SK-N-SH treated with all-trans-retinoic acid at 6 μM for 48 hours (cell line): ENCODE data around the gene ADAMTS17.

Experiments
- CSDC2 ChIP-seq: fragments of 250-450 bp; sonication (Bioruptor Pico); IDR thresholded peaks from 2 replicates; pipeline ENCODE4 v1.5.0; 2020; ENCODE audit warnings: mild to moderate bottlenecking, moderate library complexity
- PPARA ChIP-seq: fragments of 250-450 bp; sonication (Bioruptor Pico); IDR thresholded peaks from 2 replicates; pipeline ENCODE4 v1.5.0; 2020; ENCODE audit warnings: mild to moderate bottlenecking, borderline replicate concordance
- RARB ChIP-seq: fragments of 250-450 bp; sonication (Bioruptor Pico); IDR thresholded peaks from 2 replicates; pipeline ENCODE4 v1.8.0; 2021; ENCODE audit warnings: mild to moderate bottlenecking, moderate library complexity
- TOX ChIP-seq: fragments of 250-450 bp; sonication (Bioruptor Pico); IDR thresholded peaks from 2 replicates; pipeline ENCODE4 v1.8.0; 2021; ENCODE audit warnings: mild to moderate bottlenecking, moderate library complexity, borderline replicate concordance
- ZNF8 ChIP-seq: fragments of 450-650 bp; formaldehyde crosslinking; IDR thresholded peaks from 2 replicates; pipeline ENCODE4 v1.5.0; 2020; ENCODE audit warnings: mild to moderate bottlenecking, moderate library complexity
- TF ChIP-seq, protein P1 (sequence below): fragments of 250-450 bp; sonication (Bioruptor Pico); IDR thresholded peaks from 2 replicates; pipeline ENCODE4 v1.5.1; 2020; ENCODE audit warnings: low read depth, mild to moderate bottlenecking, moderate library complexity
- TF ChIP-seq, protein P2 (sequence below): fragments of 250-450 bp; sonication (Bioruptor Pico); IDR thresholded peaks from 2 replicates; pipeline ENCODE4 v1.5.1; 2021; ENCODE audit warnings: mild to moderate bottlenecking, moderate library complexity

DNA sequence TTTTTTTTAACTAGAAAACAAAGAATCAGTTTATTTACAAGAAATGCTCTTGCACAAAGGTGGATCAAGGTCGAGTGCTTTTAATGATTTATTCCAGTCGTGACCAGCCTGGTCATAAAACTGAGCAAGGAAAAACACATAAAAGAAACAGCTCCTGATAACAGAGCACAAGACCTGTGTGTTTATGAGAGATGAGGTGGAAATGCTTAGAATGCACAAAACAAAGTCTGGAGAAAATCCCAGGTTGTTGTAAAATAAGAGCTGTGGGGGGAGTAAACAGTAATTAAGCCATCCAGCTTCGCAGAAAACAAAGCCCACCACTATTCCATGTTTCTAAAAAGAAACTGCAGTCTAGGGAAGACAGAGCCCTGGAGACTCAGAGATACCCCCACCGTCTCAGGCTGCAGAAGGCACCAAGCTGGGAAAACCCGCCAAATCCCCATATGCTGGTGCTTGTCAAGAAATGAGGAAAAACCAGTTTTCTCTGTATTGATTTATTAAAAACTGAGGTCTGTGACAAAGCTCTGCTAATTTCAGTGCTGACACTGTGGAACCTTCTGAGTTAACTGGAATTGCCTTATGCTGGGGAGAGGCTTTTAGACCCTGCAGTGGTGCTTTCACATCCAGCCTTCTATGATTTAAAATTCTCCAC, 139.3 kb downstream of the ADAMTS17 start:
- TF ChIP-seq RARB (no peak), CSDC2 (CRISPR knock-in tag) (no peak), PPARA (CRISPR knock-in tag) (no peak), ZNF8 (CRISPR knock-in tag) (no peak), TOX (CRISPR knock-in tag) (no peak)
- TF ChIP-seq, protein P1, sequence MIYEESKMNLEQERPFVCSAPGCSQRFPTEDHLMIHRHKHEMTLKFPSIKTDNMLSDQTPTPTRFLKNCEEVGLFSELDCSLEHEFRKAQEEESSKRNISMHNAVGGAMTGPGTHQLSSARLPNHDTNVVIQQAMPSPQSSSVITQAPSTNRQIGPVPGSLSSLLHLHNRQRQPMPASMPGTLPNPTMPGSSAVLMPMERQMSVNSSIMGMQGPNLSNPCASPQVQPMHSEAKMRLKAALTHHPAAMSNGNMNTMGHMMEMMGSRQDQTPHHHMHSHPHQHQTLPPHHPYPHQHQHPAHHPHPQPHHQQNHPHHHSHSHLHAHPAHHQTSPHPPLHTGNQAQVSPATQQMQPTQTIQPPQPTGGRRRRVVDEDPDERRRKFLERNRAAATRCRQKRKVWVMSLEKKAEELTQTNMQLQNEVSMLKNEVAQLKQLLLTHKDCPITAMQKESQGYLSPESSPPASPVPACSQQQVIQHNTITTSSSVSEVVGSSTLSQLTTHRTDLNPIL: no peak
- TF ChIP-seq, protein P2, sequence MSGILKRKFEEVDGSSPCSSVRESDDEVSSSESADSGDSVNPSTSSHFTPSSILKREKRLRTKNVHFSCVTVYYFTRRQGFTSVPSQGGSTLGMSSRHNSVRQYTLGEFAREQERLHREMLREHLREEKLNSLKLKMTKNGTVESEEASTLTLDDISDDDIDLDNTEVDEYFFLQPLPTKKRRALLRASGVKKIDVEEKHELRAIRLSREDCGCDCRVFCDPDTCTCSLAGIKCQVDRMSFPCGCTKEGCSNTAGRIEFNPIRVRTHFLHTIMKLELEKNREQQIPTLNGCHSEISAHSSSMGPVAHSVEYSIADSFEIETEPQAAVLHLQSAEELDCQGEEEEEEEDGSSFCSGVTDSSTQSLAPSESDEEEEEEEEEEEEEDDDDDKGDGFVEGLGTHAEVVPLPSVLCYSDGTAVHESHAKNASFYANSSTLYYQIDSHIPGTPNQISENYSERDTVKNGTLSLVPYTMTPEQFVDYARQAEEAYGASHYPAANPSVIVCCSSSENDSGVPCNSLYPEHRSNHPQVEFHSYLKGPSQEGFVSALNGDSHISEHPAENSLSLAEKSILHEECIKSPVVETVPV: no peak
